SK-N-SH treated with all-trans-retinoic acid at 6 μM for 48 hours (cell line): ENCODE data around the gene POLR1C.

Experiments
- ATAC-seq: fragments of 200-7000 bp; cut with Tn5 transposase; 3 replicates; pipeline ENCODE4 v1.9.1; 2020; ENCODE audit warnings: mild to moderate bottlenecking, moderate library complexity
- ARNTL ChIP-seq: fragments of 450-650 bp; formaldehyde crosslinking; IDR thresholded peaks from 2 replicates; pipeline ENCODE4 v1.5.0; 2020; ENCODE audit warnings: low read depth, mild to moderate bottlenecking, moderate library complexity, borderline replicate concordance
- BACH2 ChIP-seq: fragments of 250-450 bp; sonication (Bioruptor Pico); IDR thresholded peaks from 2 replicates; pipeline ENCODE4 v1.9.0; 2021; ENCODE audit warnings: mild to moderate bottlenecking, borderline replicate concordance
- CSDC2 ChIP-seq: fragments of 250-450 bp; sonication (Bioruptor Pico); IDR thresholded peaks from 2 replicates; pipeline ENCODE4 v1.5.0; 2020; ENCODE audit warnings: mild to moderate bottlenecking, moderate library complexity
- ESRRG ChIP-seq: fragments of 250-450 bp; sonication (Bioruptor Pico); IDR thresholded peaks from 2 replicates; pipeline ENCODE4 v1.6.1; 2021; ENCODE audit warnings: mild to moderate bottlenecking
- OSR1 ChIP-seq: fragments of 250-450 bp; sonication (Bioruptor Pico); IDR thresholded peaks from 2 replicates; pipeline ENCODE4 v1.8.0; 2022; ENCODE audit warnings: moderate library complexity, mild to moderate bottlenecking, inconsistent platforms
- PPARA ChIP-seq: fragments of 250-450 bp; sonication (Bioruptor Pico); IDR thresholded peaks from 2 replicates; pipeline ENCODE4 v1.5.0; 2020; ENCODE audit warnings: mild to moderate bottlenecking, borderline replicate concordance
- RARB ChIP-seq: fragments of 250-450 bp; sonication (Bioruptor Pico); IDR thresholded peaks from 2 replicates; pipeline ENCODE4 v1.8.0; 2021; ENCODE audit warnings: mild to moderate bottlenecking, moderate library complexity
- SNAI2 ChIP-seq: fragments of 250-450 bp; sonication (Bioruptor Pico); IDR thresholded peaks from 2 replicates; pipeline ENCODE4 v1.5.0; 2020; ENCODE audit warnings: mild to moderate bottlenecking, moderate library complexity
- TCF4 ChIP-seq: fragments of 250-450 bp; sonication (Bioruptor Pico); IDR thresholded peaks from 2 replicates; pipeline ENCODE4 v1.8.0; 2021; ENCODE audit warnings: mild to moderate bottlenecking, moderate library complexity, borderline replicate concordance
- TOX ChIP-seq: fragments of 250-450 bp; sonication (Bioruptor Pico); IDR thresholded peaks from 2 replicates; pipeline ENCODE4 v1.8.0; 2021; ENCODE audit warnings: mild to moderate bottlenecking, moderate library complexity, borderline replicate concordance
- ZC3H10 ChIP-seq: fragments of 250-450 bp; sonication (Bioruptor Pico); IDR thresholded peaks from 2 replicates; pipeline ENCODE4 v1.5.1; 2021; ENCODE audit warnings: mild to moderate bottlenecking, moderate library complexity
- ZFP3 ChIP-seq: fragments of 250-450 bp; sonication (Bioruptor Pico); IDR thresholded peaks from 2 replicates; pipeline ENCODE4 v1.5.0; 2020; ENCODE audit warnings: mild to moderate bottlenecking, moderate library complexity
- ZFP30 ChIP-seq: fragments of 450-650 bp; formaldehyde crosslinking; IDR thresholded peaks from 2 replicates; pipeline ENCODE4 v1.5.0; 2022; ENCODE audit warnings: mild to moderate bottlenecking, moderate library complexity
- ZNF565 ChIP-seq: fragments of 450-650 bp; formaldehyde crosslinking; conservative IDR thresholded peaks from 2 replicates; pipeline ENCODE4 v1.5.0; 2020; ENCODE audit warnings: low read depth, mild to moderate bottlenecking, moderate library complexity
- ZNF70 ChIP-seq: fragments of 450-650 bp; formaldehyde crosslinking; IDR thresholded peaks from 2 replicates; pipeline ENCODE4 v1.5.0; 2020; ENCODE audit warnings: mild to moderate bottlenecking, moderate library complexity
- ZNF8 ChIP-seq: fragments of 450-650 bp; formaldehyde crosslinking; IDR thresholded peaks from 2 replicates; pipeline ENCODE4 v1.5.0; 2020; ENCODE audit warnings: mild to moderate bottlenecking, moderate library complexity
- TF ChIP-seq, protein P1 (sequence below): fragments of 250-450 bp; sonication (Bioruptor Pico); IDR thresholded peaks from 2 replicates; pipeline ENCODE4 v1.5.1; 2020; ENCODE audit warnings: low read depth, mild to moderate bottlenecking, moderate library complexity
- TF ChIP-seq, protein P2 (sequence below): fragments of 250-450 bp; sonication (Bioruptor Pico); IDR thresholded peaks from 2 replicates; pipeline ENCODE4 v1.5.1; 2021; ENCODE audit warnings: mild to moderate bottlenecking, moderate library complexity
- TF ChIP-seq, protein P3 (sequence below): fragments of 250-450 bp; sonication (Bioruptor Pico); IDR thresholded peaks from 2 replicates; pipeline ENCODE4 v1.8.0; 2020; ENCODE audit warnings: mild to moderate bottlenecking, moderate library complexity, borderline replicate concordance
- TF ChIP-seq, protein P4 (sequence below): fragments of 250-450 bp; sonication (Bioruptor Pico); IDR thresholded peaks from 2 replicates; pipeline ENCODE4 v1.8.0; 2021; ENCODE audit warnings: low read depth, mild to moderate bottlenecking, moderate library complexity, borderline replicate concordance
- TF ChIP-seq, protein P5 (sequence below): fragments of 250-450 bp; sonication (Bioruptor Pico); IDR thresholded peaks from 2 replicates; pipeline ENCODE4 v1.5.0; 2020; ENCODE audit warnings: mild to moderate bottlenecking, moderate library complexity

POLR1C gene

DNA sequence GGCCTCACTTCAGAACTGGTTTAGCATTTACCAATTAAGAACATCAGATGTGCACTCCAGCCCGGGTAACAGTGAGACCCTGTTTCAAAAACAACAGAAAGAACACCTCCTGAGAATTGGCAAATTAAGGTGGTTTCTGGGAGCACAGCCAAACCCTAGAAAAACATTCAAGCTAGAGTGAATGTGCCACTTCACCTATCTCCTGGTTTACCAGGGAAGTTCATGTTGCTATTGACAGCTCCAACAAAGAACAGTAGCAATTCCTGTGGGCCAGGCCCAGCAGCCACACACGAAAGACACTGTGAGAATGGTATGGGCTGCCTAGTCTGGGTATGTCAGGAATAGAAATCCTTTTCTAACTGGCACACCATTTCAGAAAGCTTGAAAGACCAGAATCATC is 4.9 kb downstream of the POLR1C start (continued):
- TF ChIP-seq BACH2 = no peak
- TF ChIP-seq RARB (CRISPR knock-in tag) = no peak

DNA sequence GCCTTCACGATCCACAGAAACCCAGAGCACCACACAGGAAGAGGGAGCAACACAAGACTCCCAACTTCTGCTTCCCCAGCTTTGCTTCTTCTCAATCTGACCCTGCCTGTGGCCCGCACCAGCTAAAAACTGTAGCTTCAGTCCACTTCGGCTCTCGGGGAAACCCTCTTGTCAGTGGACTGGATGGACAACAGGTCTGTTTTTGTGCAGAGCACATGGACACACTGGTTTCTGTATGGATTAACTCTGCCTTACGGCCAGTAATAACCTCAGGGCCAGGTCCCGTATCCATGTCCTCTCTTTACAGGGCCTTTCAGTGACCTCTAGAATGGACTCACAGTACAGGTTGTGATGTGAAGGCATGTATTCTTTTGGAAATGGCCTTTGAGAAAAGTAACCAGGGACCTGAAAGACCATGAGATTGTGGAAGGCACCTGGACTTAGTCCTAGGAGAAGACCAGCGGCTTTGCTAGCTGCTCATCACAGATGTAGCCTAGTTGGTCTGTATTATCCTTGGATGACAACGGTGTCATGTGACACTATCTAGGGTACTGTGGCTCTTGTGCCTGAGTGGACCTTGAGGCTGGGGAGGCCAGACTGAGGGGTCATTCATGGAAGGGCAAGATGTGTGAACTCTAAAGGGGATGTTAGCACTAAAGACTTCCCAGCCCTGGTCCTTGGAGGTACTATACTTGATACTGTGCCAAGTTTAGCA is 5.8 kb downstream of the POLR1C start:
- TF ChIP-seq SNAI2 (CRISPR knock-in tag) = no peak
- TF ChIP-seq PPARA (CRISPR knock-in tag) = no peak
- no peak for ATAC-seq

DNA sequence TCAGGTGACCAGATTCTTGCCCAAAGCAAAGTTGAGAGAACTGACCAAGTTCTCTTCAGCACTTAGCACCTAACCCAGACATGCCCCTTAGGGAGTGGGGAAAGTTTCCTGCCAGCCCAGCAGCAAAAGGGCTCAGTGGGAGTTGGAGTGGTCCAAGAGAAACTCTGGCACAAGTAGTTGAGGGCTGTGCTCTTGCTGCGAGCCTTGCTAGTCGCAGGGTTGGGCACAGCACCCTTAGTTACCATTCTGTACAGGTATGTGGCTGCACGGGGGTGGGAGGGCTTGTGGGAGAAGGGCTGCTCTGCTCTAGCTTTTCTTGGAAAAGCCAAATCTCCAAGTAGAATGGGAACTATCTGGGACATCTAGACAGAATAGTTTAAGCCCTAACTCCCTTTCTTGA is 6.4 kb downstream of the POLR1C start:
- ATAC-seq = no peak
- TF ChIP-seq RARB (CRISPR knock-in tag) (no peak), ARNTL (CRISPR knock-in tag) (no peak), OSR1 (no peak), ZNF565 (no peak), ZNF70 (CRISPR knock-in tag) (no peak), TOX (no peak), ZFP30 (CRISPR knock-in tag) (no peak), ZNF8 (CRISPR knock-in tag) (no peak), ZC3H10 (CRISPR knock-in tag) (no peak), TCF4 (CRISPR knock-in tag) (no peak), BACH2 (no peak)
- TF ChIP-seq, protein P1, sequence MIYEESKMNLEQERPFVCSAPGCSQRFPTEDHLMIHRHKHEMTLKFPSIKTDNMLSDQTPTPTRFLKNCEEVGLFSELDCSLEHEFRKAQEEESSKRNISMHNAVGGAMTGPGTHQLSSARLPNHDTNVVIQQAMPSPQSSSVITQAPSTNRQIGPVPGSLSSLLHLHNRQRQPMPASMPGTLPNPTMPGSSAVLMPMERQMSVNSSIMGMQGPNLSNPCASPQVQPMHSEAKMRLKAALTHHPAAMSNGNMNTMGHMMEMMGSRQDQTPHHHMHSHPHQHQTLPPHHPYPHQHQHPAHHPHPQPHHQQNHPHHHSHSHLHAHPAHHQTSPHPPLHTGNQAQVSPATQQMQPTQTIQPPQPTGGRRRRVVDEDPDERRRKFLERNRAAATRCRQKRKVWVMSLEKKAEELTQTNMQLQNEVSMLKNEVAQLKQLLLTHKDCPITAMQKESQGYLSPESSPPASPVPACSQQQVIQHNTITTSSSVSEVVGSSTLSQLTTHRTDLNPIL (CRISPR knock-in tag) = no peak
- TF ChIP-seq, protein P2, sequence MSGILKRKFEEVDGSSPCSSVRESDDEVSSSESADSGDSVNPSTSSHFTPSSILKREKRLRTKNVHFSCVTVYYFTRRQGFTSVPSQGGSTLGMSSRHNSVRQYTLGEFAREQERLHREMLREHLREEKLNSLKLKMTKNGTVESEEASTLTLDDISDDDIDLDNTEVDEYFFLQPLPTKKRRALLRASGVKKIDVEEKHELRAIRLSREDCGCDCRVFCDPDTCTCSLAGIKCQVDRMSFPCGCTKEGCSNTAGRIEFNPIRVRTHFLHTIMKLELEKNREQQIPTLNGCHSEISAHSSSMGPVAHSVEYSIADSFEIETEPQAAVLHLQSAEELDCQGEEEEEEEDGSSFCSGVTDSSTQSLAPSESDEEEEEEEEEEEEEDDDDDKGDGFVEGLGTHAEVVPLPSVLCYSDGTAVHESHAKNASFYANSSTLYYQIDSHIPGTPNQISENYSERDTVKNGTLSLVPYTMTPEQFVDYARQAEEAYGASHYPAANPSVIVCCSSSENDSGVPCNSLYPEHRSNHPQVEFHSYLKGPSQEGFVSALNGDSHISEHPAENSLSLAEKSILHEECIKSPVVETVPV (CRISPR knock-in tag) = no peak
- TF ChIP-seq, protein P3, sequence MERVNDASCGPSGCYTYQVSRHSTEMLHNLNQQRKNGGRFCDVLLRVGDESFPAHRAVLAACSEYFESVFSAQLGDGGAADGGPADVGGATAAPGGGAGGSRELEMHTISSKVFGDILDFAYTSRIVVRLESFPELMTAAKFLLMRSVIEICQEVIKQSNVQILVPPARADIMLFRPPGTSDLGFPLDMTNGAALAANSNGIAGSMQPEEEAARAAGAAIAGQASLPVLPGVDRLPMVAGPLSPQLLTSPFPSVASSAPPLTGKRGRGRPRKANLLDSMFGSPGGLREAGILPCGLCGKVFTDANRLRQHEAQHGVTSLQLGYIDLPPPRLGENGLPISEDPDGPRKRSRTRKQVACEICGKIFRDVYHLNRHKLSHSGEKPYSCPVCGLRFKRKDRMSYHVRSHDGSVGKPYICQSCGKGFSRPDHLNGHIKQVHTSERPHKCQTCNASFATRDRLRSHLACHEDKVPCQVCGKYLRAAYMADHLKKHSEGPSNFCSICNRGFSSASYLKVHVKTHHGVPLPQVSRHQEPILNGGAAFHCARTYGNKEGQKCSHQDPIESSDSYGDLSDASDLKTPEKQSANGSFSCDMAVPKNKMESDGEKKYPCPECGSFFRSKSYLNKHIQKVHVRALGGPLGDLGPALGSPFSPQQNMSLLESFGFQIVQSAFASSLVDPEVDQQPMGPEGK (CRISPR knock-in tag) = no peak
- TF ChIP-seq, protein P4, sequence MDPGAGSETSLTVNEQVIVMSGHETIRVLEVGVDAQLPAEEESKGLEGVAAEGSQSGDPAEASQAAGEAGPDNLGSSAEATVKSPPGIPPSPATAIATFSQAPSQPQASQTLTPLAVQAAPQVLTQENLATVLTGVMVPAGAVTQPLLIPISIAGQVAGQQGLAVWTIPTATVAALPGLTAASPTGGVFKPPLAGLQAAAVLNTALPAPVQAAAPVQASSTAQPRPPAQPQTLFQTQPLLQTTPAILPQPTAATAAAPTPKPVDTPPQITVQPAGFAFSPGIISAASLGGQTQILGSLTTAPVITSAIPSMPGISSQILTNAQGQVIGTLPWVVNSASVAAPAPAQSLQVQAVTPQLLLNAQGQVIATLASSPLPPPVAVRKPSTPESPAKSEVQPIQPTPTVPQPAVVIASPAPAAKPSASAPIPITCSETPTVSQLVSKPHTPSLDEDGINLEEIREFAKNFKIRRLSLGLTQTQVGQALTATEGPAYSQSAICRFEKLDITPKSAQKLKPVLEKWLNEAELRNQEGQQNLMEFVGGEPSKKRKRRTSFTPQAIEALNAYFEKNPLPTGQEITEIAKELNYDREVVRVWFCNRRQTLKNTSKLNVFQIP (CRISPR knock-in tag) = no peak

DNA sequence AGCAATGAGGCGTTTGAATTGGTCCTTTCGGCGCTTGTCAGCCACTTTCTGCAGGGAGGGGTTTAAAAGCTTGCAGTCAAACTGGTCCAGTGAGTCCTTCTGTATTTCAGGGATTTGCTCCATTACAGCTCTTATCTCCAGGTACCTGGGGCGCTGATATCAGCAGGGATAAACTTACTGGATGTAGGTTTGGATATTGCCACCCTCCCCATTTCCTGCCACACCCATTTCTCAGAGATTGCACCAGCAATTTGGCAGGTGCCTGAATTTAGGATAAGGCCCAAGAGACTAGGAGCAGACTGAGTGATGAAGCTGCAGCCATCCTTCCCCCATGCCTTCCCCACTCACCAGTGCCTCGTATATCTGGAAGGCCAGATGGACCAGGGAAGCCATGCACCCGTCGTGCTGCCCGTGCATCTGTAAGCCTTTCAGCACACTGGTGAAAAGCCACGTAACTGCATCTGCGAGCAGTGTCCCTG is 7.6 kb downstream of the POLR1C start:
- TF ChIP-seq ZNF565 (no peak), ZNF8 (CRISPR knock-in tag) (no peak), ESRRG (CRISPR knock-in tag) (no peak), ZFP3 (CRISPR knock-in tag) (no peak), CSDC2 (no peak)
- TF ChIP-seq, protein P2 (CRISPR knock-in tag) = no peak
- TF ChIP-seq, protein P5, sequence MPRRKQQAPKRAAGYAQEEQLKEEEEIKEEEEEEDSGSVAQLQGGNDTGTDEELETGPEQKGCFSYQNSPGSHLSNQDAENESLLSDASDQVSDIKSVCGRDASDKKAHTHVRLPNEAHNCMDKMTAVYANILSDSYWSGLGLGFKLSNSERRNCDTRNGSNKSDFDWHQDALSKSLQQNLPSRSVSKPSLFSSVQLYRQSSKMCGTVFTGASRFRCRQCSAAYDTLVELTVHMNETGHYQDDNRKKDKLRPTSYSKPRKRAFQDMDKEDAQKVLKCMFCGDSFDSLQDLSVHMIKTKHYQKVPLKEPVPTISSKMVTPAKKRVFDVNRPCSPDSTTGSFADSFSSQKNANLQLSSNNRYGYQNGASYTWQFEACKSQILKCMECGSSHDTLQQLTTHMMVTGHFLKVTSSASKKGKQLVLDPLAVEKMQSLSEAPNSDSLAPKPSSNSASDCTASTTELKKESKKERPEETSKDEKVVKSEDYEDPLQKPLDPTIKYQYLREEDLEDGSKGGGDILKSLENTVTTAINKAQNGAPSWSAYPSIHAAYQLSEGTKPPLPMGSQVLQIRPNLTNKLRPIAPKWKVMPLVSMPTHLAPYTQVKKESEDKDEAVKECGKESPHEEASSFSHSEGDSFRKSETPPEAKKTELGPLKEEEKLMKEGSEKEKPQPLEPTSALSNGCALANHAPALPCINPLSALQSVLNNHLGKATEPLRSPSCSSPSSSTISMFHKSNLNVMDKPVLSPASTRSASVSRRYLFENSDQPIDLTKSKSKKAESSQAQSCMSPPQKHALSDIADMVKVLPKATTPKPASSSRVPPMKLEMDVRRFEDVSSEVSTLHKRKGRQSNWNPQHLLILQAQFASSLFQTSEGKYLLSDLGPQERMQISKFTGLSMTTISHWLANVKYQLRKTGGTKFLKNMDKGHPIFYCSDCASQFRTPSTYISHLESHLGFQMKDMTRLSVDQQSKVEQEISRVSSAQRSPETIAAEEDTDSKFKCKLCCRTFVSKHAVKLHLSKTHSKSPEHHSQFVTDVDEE (CRISPR knock-in tag) = no peak
- ATAC-seq = no peak
